ENCODE results near the gene LCN9.

GRCh38 chr9:135716045-135716444, 52.9 kb downstream of the LCN9 start:
- TF ChIP-seq, protein P1, sequence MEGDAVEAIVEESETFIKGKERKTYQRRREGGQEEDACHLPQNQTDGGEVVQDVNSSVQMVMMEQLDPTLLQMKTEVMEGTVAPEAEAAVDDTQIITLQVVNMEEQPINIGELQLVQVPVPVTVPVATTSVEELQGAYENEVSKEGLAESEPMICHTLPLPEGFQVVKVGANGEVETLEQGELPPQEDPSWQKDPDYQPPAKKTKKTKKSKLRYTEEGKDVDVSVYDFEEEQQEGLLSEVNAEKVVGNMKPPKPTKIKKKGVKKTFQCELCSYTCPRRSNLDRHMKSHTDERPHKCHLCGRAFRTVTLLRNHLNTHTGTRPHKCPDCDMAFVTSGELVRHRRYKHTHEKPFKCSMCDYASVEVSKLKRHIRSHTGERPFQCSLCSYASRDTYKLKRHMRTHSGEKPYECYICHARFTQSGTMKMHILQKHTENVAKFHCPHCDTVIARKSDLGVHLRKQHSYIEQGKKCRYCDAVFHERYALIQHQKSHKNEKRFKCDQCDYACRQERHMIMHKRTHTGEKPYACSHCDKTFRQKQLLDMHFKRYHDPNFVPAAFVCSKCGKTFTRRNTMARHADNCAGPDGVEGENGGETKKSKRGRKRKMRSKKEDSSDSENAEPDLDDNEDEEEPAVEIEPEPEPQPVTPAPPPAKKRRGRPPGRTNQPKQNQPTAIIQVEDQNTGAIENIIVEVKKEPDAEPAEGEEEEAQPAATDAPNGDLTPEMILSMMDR (IDR thresholded peaks at IDR 0.05; ENCODE audit: low read depth, low read length) = no peak
- no peak for TF ChIP-seq MYC (IDR thresholded peaks at IDR 0.05; ENCODE audit: low read depth, low read length)

Data from NB4 (cell line).